Ovary (tissue), 3 donors: Measurements from ENCODE around the gene CAMK2N1.

Experiments used
- POLR2A ChIP-seq: fragments of 450-650 bp; IDR thresholded peaks from one replicate; pipeline ENCODE4 v1.6.1; 2017; ENCODE audit warnings: antibody characterized with exemption, mild to moderate bottlenecking, moderate library complexity
- TF ChIP-seq, protein P1 (sequence below), 3 donors: fragments of 450-650 bp in 2 of 3; fragments of 200-600 bp in 1 of 3; IDR thresholded peaks; one replicate each; pipeline versions ENCODE4 v1.5.1 to v1.8.0; 2016 to 2022; ENCODE audit warnings: antibody characterized with exemption in 3 of 3, mild to moderate bottlenecking in 1 of 3
- donor health status: DM: no; HTN: no; CAD: no.

GRCh38 chr1:20447794-20448193 is 38.2 kb downstream of the CAMK2N1 start:
- no peak for TF ChIP-seq POLR2A
- TF ChIP-seq, protein P1, sequence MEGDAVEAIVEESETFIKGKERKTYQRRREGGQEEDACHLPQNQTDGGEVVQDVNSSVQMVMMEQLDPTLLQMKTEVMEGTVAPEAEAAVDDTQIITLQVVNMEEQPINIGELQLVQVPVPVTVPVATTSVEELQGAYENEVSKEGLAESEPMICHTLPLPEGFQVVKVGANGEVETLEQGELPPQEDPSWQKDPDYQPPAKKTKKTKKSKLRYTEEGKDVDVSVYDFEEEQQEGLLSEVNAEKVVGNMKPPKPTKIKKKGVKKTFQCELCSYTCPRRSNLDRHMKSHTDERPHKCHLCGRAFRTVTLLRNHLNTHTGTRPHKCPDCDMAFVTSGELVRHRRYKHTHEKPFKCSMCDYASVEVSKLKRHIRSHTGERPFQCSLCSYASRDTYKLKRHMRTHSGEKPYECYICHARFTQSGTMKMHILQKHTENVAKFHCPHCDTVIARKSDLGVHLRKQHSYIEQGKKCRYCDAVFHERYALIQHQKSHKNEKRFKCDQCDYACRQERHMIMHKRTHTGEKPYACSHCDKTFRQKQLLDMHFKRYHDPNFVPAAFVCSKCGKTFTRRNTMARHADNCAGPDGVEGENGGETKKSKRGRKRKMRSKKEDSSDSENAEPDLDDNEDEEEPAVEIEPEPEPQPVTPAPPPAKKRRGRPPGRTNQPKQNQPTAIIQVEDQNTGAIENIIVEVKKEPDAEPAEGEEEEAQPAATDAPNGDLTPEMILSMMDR (IDR thresholded peaks at IDR 0.05): no peak
